Heart left ventricle (tissue), 16 donors: ENCODE results near the gene PKD2L1. TPM values are rescaled to one million over a fixed set of nuclear protein-coding genes. Genes with fewer than 3 reads are reported as not detected.
"Not testable (repeated sequence)": the region's sequence is repeated elsewhere in the genome, so short reads cannot be mapped to it uniquely, and the experiment has no call there.

Experiments used
- ATAC-seq, 4 donors: fragments of 200-7000 bp; cut with Tn5 transposase; one replicate each; pipeline ENCODE4 v1.9.1; 2020 to 2022; ENCODE audit warnings: moderate library complexity in 4 of 4, mild to moderate bottlenecking in 3 of 4, moderate number of reproducible peaks in 1 of 4
- DNase-seq, 5 donors: peaks; one replicate each; pipeline ENCODE4 v3.0.0-alpha.2; 2020
- H3K27ac ChIP-seq, 12 donors: fragments of 200-600 bp; sonication (generic) in 4 of 12; one replicate each; pipeline versions ENCODE4 v1.5.0 to v1.8.0; 2016 to 2022; ENCODE audit warnings: mild to moderate bottlenecking in 2 of 12
- H3K27me3 ChIP-seq, 9 donors: fragments of 200-600 bp; sonication (generic) in 2 of 9; one replicate each; pipeline versions ENCODE4 v1.5.1 to v1.8.0; 2016 to 2022; ENCODE audit warnings: mild to moderate bottlenecking in 3 of 9
- H3K36me3 ChIP-seq, 9 donors: fragments of 200-600 bp; sonication (generic) in 2 of 9; one replicate each; pipeline versions ENCODE4 v1.5.0 to v1.8.0; 2018 to 2022; ENCODE audit warnings: mild to moderate bottlenecking in 2 of 9
- H3K4me1 ChIP-seq, 12 donors: fragments of 200-600 bp; sonication (generic) in 4 of 12; one replicate each; pipeline versions ENCODE4 v1.5.0 to v1.8.0; 2016 to 2022; ENCODE audit warnings: mild to moderate bottlenecking in 3 of 12
- H3K4me3 ChIP-seq, 12 donors: fragments of 200-600 bp; sonication (generic) in 4 of 12; one replicate each; pipeline versions ENCODE4 v1.5.0 to v1.8.0; 2017 to 2022; ENCODE audit warnings: mild to moderate bottlenecking in 9 of 12, moderate library complexity in 4 of 12
- H3K9me3 ChIP-seq, 12 donors: fragments of 200-600 bp; sonication (generic) in 4 of 12; one replicate each; pipeline versions ENCODE4 v1.5.0 to v1.8.0; 2016 to 2022; ENCODE audit warnings: mild to moderate bottlenecking in 1 of 12
- POLR2A ChIP-seq, 2 donors: fragments of 450-650 bp; IDR thresholded peaks; one replicate each; pipeline ENCODE4 v1.6.1; 2017; ENCODE audit warnings: antibody characterized with exemption in 2 of 2, mild to moderate bottlenecking in 2 of 2, moderate library complexity in 2 of 2
- WGBS, 4 donors: extraction: QIAGEN DNeasy Blood & Tissue Kit in 2 of 4; methylation state at CpG; one replicate each; pipeline versions ENCODE4 v1.1.5 to v1.1.7; 2013 to 2018; 5-methylcytosine and 5-hydroxymethylcytosine counted together
- intact Hi-C, 10 donors: fragments of 100-400 bp; cut with DNase I; formaldehyde crosslinking; loops; one replicate each; pipeline versions ENCODE4 v1.11.1 to v1.14.2; 2022
- polyA plus RNA-seq, 2 donors: library from polyadenylated mRNA; stranded (reverse); fragments of 200-250 nt; gene quantifications; one replicate each; pipeline ENCODE4 v1.2.3, GENCODE V29; 2013
- total RNA-seq, 9 donors: library from RNA; depleted of rRNA in 2 of 9; stranded (reverse); fragments of >200 nt in 2 of 9; fragmentation: NEBNext Ultra II Directional in 3 of 9; extraction: Animal tissue kit (Norgen Biotek cat#: 25700) in 3 of 9; gene quantifications; one replicate each; pipeline versions ENCODE4 v1.1.0 to v1.2.4, GENCODE V29; 2016 to 2023
- TF ChIP-seq, protein P1 (sequence below), 12 donors: fragments of 200-600 bp; sonication (generic) in 4 of 12; IDR thresholded peaks; one replicate each; pipeline versions ENCODE4 v1.5.0 to v1.8.0; 2018 to 2022; ENCODE audit warnings: antibody characterized with exemption in 12 of 12, mild to moderate bottlenecking in 5 of 12
- donor health status: ischemic (EF 13 %, LVEDD 7.1; RV severe dilation, severe dysfunction).
- donor health status: healthy with polysubstance abuse.
- donor health status: DM: no; HTN: yes; CAD: no.
- donor health status: DM: no; HTN: no; CAD: no.
- donor health status: ischemic (EF 25% LVEDD 6.9; RV normal size, moderate dysfunction).
- donor health status: ischemic (EF 25% LVEDD 5.7; RV mildly dilated, moderate dysfunction).
- donor health status: healthy.
- donor health status: DM: yes; HTN: yes; CAD: no.
- donor health status: ischemic (EF 35%, LVEDD 5.7; RV mildly dilated, moderate dysfunction).
- donor health status: nonischemic (EF 11% LVEDD 7.7; RV severe dilation, severe dysfunction).
- donor health status: DM: yes; HTN: yes; CAD: no.
- donor health status: PGD.
- donor health status: ischemic (EF 29% LVEDD 5.4; RV normal size, mild dysfunction).
- donor health status: nonischemic (EF 23%, LVEDD 6.1; RV moderate dilation, normal function).

The PKD2L1 gene
- total and polyA plus RNA-seq, 11 donors: not detected

DNA sequence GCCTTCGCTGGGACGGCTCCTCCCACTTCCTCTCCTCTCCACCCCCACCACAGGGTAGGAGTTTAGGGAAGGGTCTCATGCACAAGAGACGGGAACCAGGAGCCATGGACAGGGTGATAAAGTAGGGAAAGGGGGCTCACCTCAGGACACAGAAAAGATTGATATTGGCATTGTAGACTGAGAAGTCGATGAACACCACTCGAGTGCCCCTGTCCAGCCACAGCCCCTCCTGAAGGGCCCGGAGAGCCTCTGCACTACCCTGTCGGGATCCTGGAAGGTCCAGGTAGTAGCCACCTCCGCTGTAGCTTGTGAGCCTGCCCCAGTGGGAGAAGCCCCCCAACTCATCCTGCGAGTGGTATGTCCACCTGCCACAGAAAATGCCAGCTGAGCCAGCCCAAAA, 32.8 kb downstream of the PKD2L1 start:
- Histone ChIP-seq H3K27me3 (peaks cover 0 to 13% (median 0%) of the 10 kb centered on the region in 9 donors), H3K4me1 (no peaks in the 10 kb centered on the region), H3K36me3 (no peaks in the 10 kb centered on the region), H3K9me3 (peaks cover 0 to 9% (median 0%) of the 10 kb centered on the region in 12 donors), H3K27ac (no peak overlapping the region), H3K4me3 (no peak overlapping the region)
- intact Hi-C loops: no loop called here
- ATAC-seq: no peak
- TF ChIP-seq, protein P1, sequence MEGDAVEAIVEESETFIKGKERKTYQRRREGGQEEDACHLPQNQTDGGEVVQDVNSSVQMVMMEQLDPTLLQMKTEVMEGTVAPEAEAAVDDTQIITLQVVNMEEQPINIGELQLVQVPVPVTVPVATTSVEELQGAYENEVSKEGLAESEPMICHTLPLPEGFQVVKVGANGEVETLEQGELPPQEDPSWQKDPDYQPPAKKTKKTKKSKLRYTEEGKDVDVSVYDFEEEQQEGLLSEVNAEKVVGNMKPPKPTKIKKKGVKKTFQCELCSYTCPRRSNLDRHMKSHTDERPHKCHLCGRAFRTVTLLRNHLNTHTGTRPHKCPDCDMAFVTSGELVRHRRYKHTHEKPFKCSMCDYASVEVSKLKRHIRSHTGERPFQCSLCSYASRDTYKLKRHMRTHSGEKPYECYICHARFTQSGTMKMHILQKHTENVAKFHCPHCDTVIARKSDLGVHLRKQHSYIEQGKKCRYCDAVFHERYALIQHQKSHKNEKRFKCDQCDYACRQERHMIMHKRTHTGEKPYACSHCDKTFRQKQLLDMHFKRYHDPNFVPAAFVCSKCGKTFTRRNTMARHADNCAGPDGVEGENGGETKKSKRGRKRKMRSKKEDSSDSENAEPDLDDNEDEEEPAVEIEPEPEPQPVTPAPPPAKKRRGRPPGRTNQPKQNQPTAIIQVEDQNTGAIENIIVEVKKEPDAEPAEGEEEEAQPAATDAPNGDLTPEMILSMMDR (IDR thresholded peaks at IDR 0.05): no peak
- no peak for TF ChIP-seq POLR2A (IDR thresholded peaks at IDR 0.05)
- DNase-seq: no peak
- WGBS, 4 donors: 66 to 77% (median 72%) methylated on average over 9 of the region's 9 CpGs

DNA sequence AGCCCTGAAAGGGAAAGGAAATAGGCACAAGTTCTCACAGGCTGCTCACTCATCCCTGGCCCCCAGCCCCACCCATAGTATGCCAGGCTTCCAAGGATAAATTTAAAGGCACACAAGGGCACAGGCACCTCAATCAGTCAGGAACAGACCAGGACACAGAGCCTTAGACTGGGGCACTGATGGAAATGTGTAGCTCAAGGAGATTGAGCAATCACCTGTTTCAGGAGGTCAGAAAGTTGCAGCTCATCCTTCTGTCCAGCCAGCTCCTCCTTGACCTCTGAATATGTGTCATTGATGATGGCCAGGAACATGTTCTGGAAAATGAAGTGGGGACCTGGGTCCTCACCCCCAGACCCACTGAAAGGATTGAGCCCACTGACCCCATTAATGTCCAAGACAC, 37.0 kb downstream of the PKD2L1 start:
- TF ChIP-seq, protein P1 (IDR thresholded peaks at IDR 0.05): no peak
- TF ChIP-seq POLR2A (IDR thresholded peaks at IDR 0.05): no peak
- no peak for ATAC-seq
- H3K27me3 ChIP-seq: peaks cover 0 to 12% (median 0%) of the 10 kb centered on the region in 9 donors
- DNase-seq: no peak
- intact Hi-C loops: no loop called here
- no peak overlapping the region for H3K4me3 ChIP-seq
- H3K36me3 ChIP-seq: no peaks in the 10 kb centered on the region
- no peak overlapping the region for H3K27ac ChIP-seq
- no peaks in the 10 kb centered on the region for H3K9me3 ChIP-seq
- H3K4me1 ChIP-seq: peaks cover 0 to 17% (median 0%) of the 10 kb centered on the region in 12 donors

- DNase-seq: peak in 1 of 5 donors; percentile 39
- ATAC-seq, H3K4me3 ChIP-seq, H3K9me3 ChIP-seq, H3K36me3 ChIP-seq, intact Hi-C loops: not testable (repeated sequence)
- 70 to 84% (median 73%) methylated on average over 4 of the region's 4 CpGs for WGBS, 4 donors
- Histone ChIP-seq H3K27ac (peak overlapping the region in 1 of 12 donors; percentile 65), H3K4me1 (peaks cover 0 to 18% (median 0%) of the 10 kb centered on the region in 12 donors), H3K27me3 (peaks cover 0 to 12% (median 0%) of the 10 kb centered on the region in 9 donors)
Measured at GRCh38 chr10:100292300-100292699, 37.7 kb downstream of the PKD2L1 start.

DNA sequence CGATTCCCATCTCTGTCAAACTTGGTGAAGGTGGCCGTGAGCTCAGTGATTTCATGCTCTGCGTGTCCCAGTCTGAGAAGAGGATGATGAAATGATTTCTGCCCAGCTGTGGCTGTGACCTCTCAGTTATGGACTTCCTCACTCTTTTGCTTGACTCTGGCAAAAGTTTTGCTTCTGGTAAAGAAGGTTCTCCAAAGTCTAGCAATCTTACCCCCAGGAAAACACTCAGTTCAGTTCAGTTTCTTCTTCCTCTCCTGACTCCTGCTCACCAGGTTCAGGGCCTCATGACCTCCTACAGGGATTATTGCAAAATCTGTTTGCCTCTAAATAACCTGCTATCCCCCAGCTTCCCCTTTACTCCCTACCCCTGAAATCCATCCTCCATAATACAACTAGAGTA, 38.7 kb downstream of the PKD2L1 start:
- DNase-seq (no peak), ATAC-seq (no peak)
- WGBS, 4 donors: 63 to 78% (median 73%) methylated on average over 3 of the region's 3 CpGs
- peak overlapping the region in 1 of 12 donors; percentile 65 for H3K27ac ChIP-seq
- peaks cover 0 to 25% (median 5%) of the 10 kb centered on the region in 12 donors for H3K4me1 ChIP-seq
- no peaks in the 10 kb centered on the region for H3K36me3 ChIP-seq
- TF ChIP-seq POLR2A (IDR thresholded peaks at IDR 0.05): no peak
- TF ChIP-seq, protein P1 (IDR thresholded peaks at IDR 0.05): no peak
- peaks cover 0 to 6% (median 0%) of the 10 kb centered on the region in 9 donors for H3K27me3 ChIP-seq
- no peak overlapping the region for H3K4me3 ChIP-seq
- intact Hi-C loops: no loop called here
- no peaks in the 10 kb centered on the region for H3K9me3 ChIP-seq

DNA sequence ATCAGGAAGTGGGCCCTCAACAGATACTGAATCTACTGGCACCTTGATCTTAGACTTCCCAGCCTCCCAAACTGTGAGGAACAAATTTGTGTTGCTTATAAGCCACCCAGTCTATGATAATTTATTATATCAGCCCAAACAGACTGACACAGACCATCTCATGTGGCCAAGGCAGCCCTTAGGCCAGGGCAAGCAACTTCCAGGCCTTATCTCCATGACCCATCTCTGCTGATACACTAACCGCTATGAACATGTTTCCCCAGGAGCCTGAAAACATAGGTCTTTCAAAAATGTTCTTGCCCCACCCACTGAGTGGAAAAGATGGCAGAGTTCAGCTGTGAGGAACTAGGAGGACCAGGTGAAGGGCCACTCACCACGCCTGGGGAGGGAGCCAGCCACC, 40.4 kb downstream of the PKD2L1 start:
- Histone ChIP-seq H3K4me3 (no peak overlapping the region), H3K36me3 (peaks cover 0 to 2% (median 0%) of the 10 kb centered on the region in 9 donors), H3K27ac (no peak overlapping the region), H3K9me3 (no peaks in the 10 kb centered on the region), H3K27me3 (no peaks in the 10 kb centered on the region), H3K4me1 (peaks cover 0 to 38% (median 17%) of the 10 kb centered on the region in 12 donors)
- no peak for TF ChIP-seq POLR2A (IDR thresholded peaks at IDR 0.05)
- TF ChIP-seq, protein P1 (IDR thresholded peaks at IDR 0.05): no peak
- DNase-seq (no peak), ATAC-seq (no peak)
- WGBS, 4 donors: 86 to 96% (median 92%) methylated on average over 2 of the region's 2 CpGs
- intact Hi-C loops: no loop called here
